Activated CD4-positive, alpha-beta T cell treated with anti-CD3 and anti-CD28 coated beads for 36 hours (primary cell): ENCODE measurements around the gene RBKS. TPM values are rescaled to one million over a fixed set of nuclear protein-coding genes. Genes with fewer than 3 reads are reported as not detected.
"Not testable (repeated sequence)": the region's sequence is repeated elsewhere in the genome, so short reads cannot be mapped to it uniquely, and the experiment has no call there.

Experiments
- ATAC-seq: fragments of 200-7000 bp; cut with Tn5 transposase; one replicate; pipeline ENCODE4 v1.10.0; 2021; ENCODE audit warnings: mild to moderate bottlenecking, moderate library complexity
- CTCF ChIA-PET: fragments of 350-600 bp; sonication (Branson Sonifier 250); formaldehyde crosslinking; loops from one replicate; lab custom pipeline; 2021; ENCODE audit warnings: antibody characterized with exemption; lab: Charles Lee
- POLR2A ChIA-PET: fragments of 350-600 bp; sonication (Branson Sonifier 250); formaldehyde crosslinking; loops from one replicate; lab custom pipeline; 2021; ENCODE audit warnings: antibody characterized with exemption, inconsistent platforms; lab: Charles Lee
- DNase-seq: peaks from one replicate; pipeline ENCODE4 v3.0.0-alpha.2; 2020
- H3K27ac Mint-ChIP-seq: one replicate; pipeline ENCODE4 v1.8.0; 2021; ENCODE audit warnings: mixed read lengths
- H3K27me3 Mint-ChIP-seq: one replicate; pipeline ENCODE4 v1.8.0; 2021; ENCODE audit warnings: mixed read lengths
- H3K36me3 Mint-ChIP-seq: one replicate; pipeline ENCODE4 v1.8.0; 2021; ENCODE audit warnings: low read depth, mixed read lengths
- H3K4me1 Mint-ChIP-seq: one replicate; pipeline ENCODE4 v1.8.0; 2021; ENCODE audit warnings: mixed read lengths
- H3K4me3 Mint-ChIP-seq: one replicate; pipeline ENCODE4 v1.8.0; 2021; ENCODE audit warnings: mild to moderate bottlenecking, moderate library complexity, mixed read lengths
- H3K9me3 Mint-ChIP-seq: one replicate; pipeline ENCODE4 v1.8.0; 2021; ENCODE audit warnings: low read depth, mixed read lengths
- intact Hi-C, 2 experiments: fragments of 100-400 bp; cut with DNase I in 1 of 2; cut with micrococcal nuclease in 1 of 2; formaldehyde crosslinking; loops; one replicate each; pipeline versions ENCODE4 v1.14.2 to v1.15.1; 2022 to 2024; cut with DNase I, micrococcal nuclease
- total RNA-seq, 2 experiments: library from RNA; stranded (reverse); gene quantifications; one replicate each; pipeline ENCODE4 v1.2.3, GENCODE V29; 2021

RBKS gene
- total RNA-seq, 2 experiments from 2014 or later: 4.6 to 6.4 TPM

DNA sequence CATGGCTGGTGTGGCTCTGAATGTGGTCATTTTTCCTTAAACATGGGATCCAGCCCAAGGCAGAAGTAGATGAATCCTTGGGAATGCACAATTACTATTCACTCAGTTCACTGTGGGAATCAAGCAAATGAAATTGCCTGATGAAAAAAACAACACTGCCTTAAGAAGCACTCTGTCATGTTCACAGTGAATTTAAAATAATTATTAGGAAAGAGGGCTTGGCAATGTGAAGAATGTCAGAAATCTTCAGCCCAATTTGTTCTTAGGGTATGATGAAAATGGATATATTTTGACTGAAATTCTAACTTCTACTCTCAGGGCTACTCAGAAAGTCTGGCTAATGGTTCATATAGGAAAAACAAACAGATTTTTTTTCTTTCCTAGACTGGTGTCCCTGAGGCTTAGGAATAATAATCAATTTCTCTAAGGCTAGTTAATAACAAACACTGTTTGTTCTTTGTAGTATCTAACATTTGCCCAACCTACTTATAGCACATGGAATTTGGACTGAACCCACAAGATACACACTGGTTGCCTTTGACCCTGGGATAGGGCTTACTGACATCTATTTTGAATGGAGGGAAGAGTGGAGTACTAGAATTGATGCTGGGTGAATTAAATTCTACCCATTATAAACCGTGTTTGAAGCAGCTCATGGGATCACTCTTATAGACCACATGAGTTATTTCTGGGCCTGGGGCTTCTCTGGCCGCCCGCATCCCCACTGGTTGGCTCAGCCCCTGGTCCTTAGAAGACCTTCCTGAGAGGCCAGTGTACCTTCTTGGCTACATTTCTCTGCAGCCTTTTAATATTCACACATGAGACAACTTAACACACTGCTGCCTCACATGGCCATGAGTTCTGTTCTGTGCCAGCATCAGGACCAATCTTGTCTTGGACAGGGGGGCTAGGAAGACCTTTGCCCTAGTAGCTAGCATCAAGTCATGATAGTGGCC, 127.0 kb downstream of the RBKS start:
- Mint-ChIP-seq H3K27me3 (no peaks in the 10 kb centered on the region), H3K4me3 (no peak overlapping the region), H3K36me3 (no peaks in the 10 kb centered on the region), H3K4me1 (peaks cover 11% of the 10 kb centered on the region), H3K9me3 (no peaks in the 10 kb centered on the region), H3K27ac (no peak overlapping the region)
- no peak for ATAC-seq
- DNase-seq: no peak
- ChIA-PET POLR2A (no interaction called here), CTCF (interaction anchor here (2.3 kb wide), 1 partner anchor 9 kb away, joined by 10 read pairs; no protein-coding TSS in a partner anchor)
- intact Hi-C loops: no loop called here

DNA sequence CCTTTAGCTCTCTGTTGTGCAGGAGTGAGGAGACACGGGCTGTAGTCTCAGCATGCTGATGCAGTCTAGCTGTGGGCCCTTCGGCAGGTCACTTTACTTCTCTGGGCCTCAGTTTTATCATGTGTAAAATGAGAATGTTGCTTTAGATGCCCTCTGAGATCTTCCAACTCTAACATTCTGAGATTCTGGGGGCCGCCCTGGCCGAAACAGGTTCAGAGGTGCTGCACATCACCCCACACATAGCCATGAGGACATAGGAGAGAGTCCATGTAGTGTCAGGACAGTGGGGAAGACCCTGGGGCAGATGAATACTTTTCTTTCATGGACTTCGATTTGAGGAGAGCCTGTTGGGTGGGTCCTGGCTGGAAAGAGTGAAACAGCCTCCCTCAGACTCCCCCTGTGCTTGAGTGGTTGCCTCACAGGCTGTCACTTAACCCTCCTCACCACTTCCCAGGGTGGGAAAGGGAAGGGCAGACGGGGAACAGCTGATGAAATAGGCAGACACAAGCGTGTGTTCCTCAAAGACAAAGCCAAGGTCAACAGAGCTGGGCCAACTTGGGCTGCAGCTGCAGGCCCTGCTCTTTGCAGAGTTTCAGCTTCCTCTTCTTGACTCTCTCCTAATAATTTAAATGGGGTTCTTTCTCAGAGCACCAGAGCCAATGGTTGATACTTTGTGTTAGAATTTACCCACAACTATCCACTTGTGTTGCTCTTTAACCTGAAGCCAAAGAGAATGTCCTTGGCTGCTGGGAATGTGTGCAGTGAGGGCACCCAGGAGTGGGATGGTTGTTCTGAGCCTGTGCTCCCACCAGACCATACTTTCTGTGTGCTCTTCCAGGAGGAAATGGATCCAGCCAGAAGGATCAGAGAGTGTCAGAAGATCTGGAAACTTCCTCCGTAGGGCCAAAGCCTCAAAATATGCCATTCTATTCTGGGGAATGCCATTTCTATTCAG, 133.4 kb downstream of the RBKS start:
- Mint-ChIP-seq H3K27ac (no peak overlapping the region), H3K4me3 (no peak overlapping the region), H3K4me1 (peaks cover 3% of the 10 kb centered on the region), H3K27me3 (no peaks in the 10 kb centered on the region), H3K36me3 (no peaks in the 10 kb centered on the region), H3K9me3 (no peaks in the 10 kb centered on the region)
- ATAC-seq: no peak
- POLR2A ChIA-PET: no interaction called here
- intact Hi-C loops: loop anchor here in 1 of 2 experiments (10.0 kb wide), 1 partner anchor 788 kb away; no protein-coding TSS in a partner anchor
- CTCF ChIA-PET: interaction anchor here (0.6 to 0.7 kb wide), 2 partner anchors 387 to 478 kb away, joined by 3 read pairs; no protein-coding TSS in a partner anchor
- DNase-seq: no peak

DNA sequence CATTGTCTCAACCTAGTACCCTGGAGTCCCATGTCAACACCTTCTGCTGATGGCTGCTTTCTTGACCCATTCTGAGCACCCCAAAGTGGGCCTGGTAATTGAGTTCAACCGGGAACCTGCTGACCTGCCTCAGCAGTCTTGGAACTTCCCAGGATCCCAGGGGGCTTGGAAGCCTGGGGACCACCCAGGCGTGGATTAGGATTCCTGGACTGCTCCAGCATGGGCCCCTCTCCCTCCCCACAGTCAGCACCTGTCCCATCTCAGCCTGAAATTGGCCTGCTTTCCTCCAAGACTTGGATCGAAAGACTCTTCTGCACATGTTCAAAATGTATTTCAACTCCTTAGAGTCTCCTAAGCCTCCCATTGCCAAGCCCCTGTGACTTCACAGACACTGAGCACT, 134.1 kb downstream of the RBKS start:
- peaks cover 3% of the 10 kb centered on the region for H3K4me1 Mint-ChIP-seq
- ChIA-PET CTCF (no interaction called here), POLR2A (no interaction called here)
- H3K27me3 Mint-ChIP-seq: no peaks in the 10 kb centered on the region
- DNase-seq (no peak), ATAC-seq (no peak)
- H3K27ac Mint-ChIP-seq: no peak overlapping the region
- intact Hi-C loops: loop anchor here in 1 of 2 experiments (10.0 kb wide), 1 partner anchor 789 kb away; no protein-coding TSS in a partner anchor
- H3K9me3 Mint-ChIP-seq: no peaks in the 10 kb centered on the region
- no peak overlapping the region for H3K4me3 Mint-ChIP-seq
- no peaks in the 10 kb centered on the region for H3K36me3 Mint-ChIP-seq

DNA sequence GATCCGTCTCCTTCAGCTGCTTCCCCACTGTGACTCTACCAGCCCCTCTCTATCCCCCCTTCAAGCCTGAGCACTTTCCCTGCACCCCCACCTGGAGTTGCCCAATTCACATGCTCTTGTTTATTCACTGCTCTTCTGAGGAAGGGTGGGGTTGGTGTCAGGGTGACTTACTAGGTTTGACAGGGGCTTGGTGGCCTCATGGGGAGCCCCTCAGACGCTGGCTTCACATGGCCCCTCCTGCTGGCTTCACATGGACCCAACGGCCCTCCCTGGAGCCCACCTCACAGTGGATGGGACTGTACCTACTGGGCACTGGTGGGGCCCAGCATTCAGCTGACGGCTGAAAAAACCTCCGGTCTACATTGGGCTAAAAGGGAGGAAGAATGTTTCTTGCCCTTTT, 135.4 kb downstream of the RBKS start:
- Mint-ChIP-seq H3K4me3 (no peak overlapping the region), H3K9me3 (no peaks in the 10 kb centered on the region), H3K27ac (no peak overlapping the region), H3K27me3 (no peaks in the 10 kb centered on the region), H3K36me3 (no peaks in the 10 kb centered on the region), H3K4me1 (peaks cover 3% of the 10 kb centered on the region)
- intact Hi-C loops: loop anchor here (1.0 to 10.0 kb wide), 5 partner anchors 52 to 790 kb away; no protein-coding TSS in a partner anchor
- ATAC-seq (no peak), DNase-seq (no peak)
- CTCF ChIA-PET: interaction anchor here (0.8 to 2.7 kb wide), 16 partner anchors 10 to 737 kb away, joined by 3 to 20 read pairs (median 4); partner anchors contain the start of gene MRPL33
- POLR2A ChIA-PET: no interaction called here

DNA sequence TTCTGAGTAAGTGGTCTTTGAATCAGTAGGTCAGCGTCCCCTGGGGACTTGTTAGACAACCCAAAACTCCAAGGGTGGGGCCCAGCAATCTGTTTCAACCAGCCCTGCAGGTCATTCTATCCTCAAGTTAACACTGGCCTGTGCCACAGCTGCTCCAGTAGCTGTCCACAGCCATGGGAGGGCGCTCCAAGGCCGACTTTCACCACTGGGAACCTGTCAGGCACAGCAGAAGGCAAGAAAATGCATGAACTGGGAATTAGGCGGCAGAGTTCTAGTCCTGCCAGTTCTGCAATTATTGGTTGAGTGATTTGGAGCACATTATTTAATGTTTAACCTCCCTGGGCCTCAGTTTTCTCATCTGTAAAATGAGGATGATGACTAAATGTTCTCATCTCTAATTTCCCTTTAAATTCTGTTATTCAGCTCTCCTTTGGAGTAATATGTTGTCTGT, 136.0 kb downstream of the RBKS start:
- no peak overlapping the region for H3K27ac Mint-ChIP-seq
- CTCF ChIA-PET: interaction anchor here (0.6 to 2.7 kb wide), 26 partner anchors 9 to 738 kb away, joined by 3 to 20 read pairs (median 4); partner anchors contain the start of gene MRPL33
- peaks cover 3% of the 10 kb centered on the region for H3K27me3 Mint-ChIP-seq
- H3K4me3 Mint-ChIP-seq: no peak overlapping the region
- intact Hi-C loops: loop anchor here (1.0 to 10.0 kb wide), 5 partner anchors 51 to 791 kb away; no protein-coding TSS in a partner anchor
- ATAC-seq (peak; percentile 99), DNase-seq (peak; percentile 92)
- no peaks in the 10 kb centered on the region for H3K36me3 Mint-ChIP-seq
- H3K4me1 Mint-ChIP-seq: peaks cover 3% of the 10 kb centered on the region
- POLR2A ChIA-PET: interaction anchor here (0.7 kb wide), 1 partner anchor 660 kb away, joined by 3 read pairs; no protein-coding TSS in a partner anchor
- peaks cover 2% of the 10 kb centered on the region for H3K9me3 Mint-ChIP-seq

DNA sequence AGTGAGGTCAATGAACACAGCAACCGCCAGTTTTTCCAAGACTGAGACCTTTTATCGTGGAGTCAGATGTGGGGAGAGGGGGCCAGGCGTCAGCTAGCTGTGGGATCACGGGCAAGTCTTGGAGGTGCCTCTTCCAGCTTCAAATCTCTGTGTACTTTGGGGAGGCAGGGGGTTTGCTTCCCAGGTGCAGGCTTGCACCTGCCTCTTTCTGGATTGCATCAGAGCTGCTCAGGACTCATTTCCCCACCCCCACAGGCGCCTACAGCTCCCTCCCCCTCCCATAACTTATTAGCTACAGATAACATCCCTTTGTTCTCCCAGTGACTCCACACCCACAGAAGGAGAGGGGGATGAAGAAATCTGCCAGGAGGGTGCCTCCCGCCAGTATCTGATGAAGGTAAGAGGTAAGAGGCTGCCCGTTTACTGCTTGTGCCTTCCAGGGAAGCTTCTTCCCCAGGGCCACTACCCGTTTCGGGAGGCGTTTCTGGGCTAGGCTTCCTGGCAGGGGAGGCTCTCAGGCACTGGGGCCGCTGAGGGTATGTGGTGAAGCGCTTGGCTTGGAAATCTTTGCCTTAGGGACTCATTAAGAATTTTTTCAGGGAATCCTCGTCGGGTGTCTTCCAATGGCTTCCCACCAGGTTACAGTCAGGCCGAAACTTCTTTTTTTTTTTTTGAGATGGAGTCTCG, 137.5 kb downstream of the RBKS start:
- ATAC-seq (no peak), DNase-seq (no peak)
- H3K36me3 Mint-ChIP-seq: peaks cover 2% of the 10 kb centered on the region
- peaks cover 9% of the 10 kb centered on the region for H3K27me3 Mint-ChIP-seq
- ChIA-PET POLR2A (interaction anchor here (0.6 kb wide), 1 partner anchor 655 kb away, joined by 3 read pairs; no protein-coding TSS in a partner anchor), CTCF (interaction anchor here (0.6 to 2.7 kb wide), 6 partner anchors 29 to 700 kb away, joined by 3 to 20 read pairs (median 3); no protein-coding TSS in a partner anchor)
- no peak overlapping the region for H3K4me3 Mint-ChIP-seq
- peaks cover 3% of the 10 kb centered on the region for H3K4me1 Mint-ChIP-seq
- H3K27ac Mint-ChIP-seq: no peak overlapping the region
- peaks cover 11% of the 10 kb centered on the region for H3K9me3 Mint-ChIP-seq
- intact Hi-C loops: loop anchor here in 1 of 2 experiments (10.0 kb wide), 1 partner anchor 792 kb away; no protein-coding TSS in a partner anchor

DNA sequence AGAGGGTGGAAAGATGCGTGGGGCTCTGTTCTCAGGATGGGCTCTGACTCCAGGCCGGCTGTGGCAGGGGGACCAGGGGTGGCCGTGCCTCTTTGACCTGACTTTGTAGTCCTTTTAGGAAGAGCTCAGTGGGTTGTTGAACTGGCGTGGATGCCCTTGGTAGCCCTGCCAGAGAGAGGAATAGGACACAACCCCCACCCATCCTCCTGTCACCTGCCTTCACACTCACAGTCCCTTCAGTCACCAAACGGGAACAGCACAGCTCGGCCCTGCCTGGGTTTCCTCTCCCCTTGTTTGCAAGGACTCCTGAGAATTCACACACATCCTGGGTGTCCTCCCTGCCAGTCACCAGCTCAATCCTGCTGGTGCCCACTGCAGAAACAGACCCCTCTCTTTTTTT, 138.8 kb downstream of the RBKS start:
- H3K9me3 Mint-ChIP-seq: peaks cover 11% of the 10 kb centered on the region
- H3K27me3 Mint-ChIP-seq: peaks cover 9% of the 10 kb centered on the region
- intact Hi-C loops: loop anchor here in 1 of 2 experiments (10.0 kb wide), 1 partner anchor 793 kb away; no protein-coding TSS in a partner anchor
- no peak overlapping the region for H3K27ac Mint-ChIP-seq
- CTCF ChIA-PET: interaction anchor here (0.6 to 1.0 kb wide), 3 partner anchors 37 to 677 kb away, joined by 3 read pairs; no protein-coding TSS in a partner anchor
- DNase-seq (no peak), ATAC-seq (no peak)
- POLR2A ChIA-PET: no interaction called here
- peaks cover 3% of the 10 kb centered on the region for H3K4me1 Mint-ChIP-seq
- peaks cover 2% of the 10 kb centered on the region for H3K36me3 Mint-ChIP-seq
- no peak overlapping the region for H3K4me3 Mint-ChIP-seq

DNA sequence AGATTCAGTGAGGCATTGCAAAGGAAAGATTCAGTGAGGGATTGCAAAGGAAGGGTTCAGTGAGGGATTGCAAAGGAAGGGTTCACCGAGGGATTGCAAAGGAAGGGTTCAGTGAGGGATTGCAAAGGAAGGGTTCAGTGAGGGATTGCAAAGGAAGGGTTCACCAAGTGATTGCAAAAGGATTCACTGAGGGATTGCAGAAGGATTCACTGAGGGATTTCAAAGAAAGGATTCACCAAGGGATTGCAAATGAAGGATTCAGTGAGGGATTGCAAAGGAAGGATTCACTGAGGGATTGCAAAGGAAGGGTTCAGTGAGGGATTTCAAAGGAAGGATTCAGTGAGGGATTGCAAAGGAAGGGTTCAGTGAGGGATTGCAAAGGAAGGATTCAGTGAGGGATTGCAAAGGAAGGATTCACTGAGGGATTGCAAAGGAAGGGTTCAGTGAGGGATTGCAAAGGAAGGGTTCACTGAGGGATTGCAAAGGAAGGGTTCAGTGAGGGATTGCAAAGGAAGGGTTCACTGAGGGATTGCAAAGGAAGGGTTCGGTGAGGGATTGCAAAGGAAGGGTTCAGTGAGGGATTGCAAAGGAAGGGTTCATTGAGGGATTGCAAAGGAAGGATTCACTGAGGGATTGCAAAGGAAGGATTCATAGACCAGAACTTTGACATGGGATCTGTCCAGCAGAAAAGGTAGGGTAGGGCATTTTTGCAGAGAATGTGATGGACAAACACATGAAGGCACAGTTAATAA, 141.2 kb downstream of the RBKS start:
- H3K4me3 Mint-ChIP-seq, H3K36me3 Mint-ChIP-seq, H3K4me1 Mint-ChIP-seq, DNase-seq, H3K27ac Mint-ChIP-seq, intact Hi-C loops, ATAC-seq, POLR2A ChIA-PET, CTCF ChIA-PET: not testable (repeated sequence)
- Mint-ChIP-seq H3K9me3 (peaks cover 12% of the 10 kb centered on the region), H3K27me3 (peaks cover 11% of the 10 kb centered on the region)

DNA sequence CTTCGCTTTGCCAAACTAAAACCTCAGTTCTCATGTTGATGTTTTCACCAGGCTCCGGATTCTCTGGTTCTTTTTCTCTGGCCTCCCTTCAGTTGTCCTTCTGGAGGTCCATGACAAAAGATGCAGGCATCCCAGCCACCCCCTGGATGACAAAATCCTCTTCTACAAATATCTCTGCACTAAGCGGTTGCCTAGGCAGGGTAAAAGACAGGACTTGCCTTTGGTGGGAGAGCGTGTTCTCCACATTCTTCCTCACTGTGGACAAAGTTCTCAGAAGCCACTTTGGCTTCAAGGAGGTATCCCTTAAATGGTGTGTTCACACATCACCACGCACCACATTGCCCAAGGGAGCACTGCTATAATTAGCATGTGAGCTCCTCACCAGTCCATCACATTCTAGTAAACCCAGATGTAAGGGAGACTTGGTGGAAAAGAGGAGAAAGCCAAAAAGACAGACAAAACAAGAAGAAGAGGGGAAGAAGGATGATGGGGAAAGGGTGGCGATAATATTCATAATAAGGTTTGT, 142.3 kb downstream of the RBKS start:
- Mint-ChIP-seq H3K9me3 (peaks cover 12% of the 10 kb centered on the region), H3K4me3 (no peak overlapping the region), H3K27ac (no peak overlapping the region), H3K36me3 (peaks cover 2% of the 10 kb centered on the region), H3K4me1 (no peaks in the 10 kb centered on the region), H3K27me3 (peaks cover 11% of the 10 kb centered on the region)
- CTCF ChIA-PET: no interaction called here
- DNase-seq (no peak), ATAC-seq (no peak)
- intact Hi-C loops: no loop called here
- POLR2A ChIA-PET: no interaction called here
